ENCODE data around the gene HNRNPAB. TPM values are rescaled to one million over a fixed set of nuclear protein-coding genes. Genes with fewer than 3 reads are reported as not detected.

Gene HNRNPAB
- total and polyA plus RNA-seq, 4 donors = 33.7 to 66.3 (median 50.4) TPM

GRCh38 chr5:178192787-178193186, 11.5 kb upstream of the HNRNPAB start:
- no peak for TF ChIP-seq NR2F2 (IDR thresholded peaks at IDR 0.05)
- TF ChIP-seq, protein P1, sequence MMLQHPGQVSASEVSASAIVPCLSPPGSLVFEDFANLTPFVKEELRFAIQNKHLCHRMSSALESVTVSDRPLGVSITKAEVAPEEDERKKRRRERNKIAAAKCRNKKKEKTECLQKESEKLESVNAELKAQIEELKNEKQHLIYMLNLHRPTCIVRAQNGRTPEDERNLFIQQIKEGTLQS (IDR thresholded peaks at IDR 0.05) = no peak
- no peak for TF ChIP-seq MAX (IDR thresholded peaks at IDR 0.05)
- no peak for TF ChIP-seq TAF1 (conservative IDR thresholded peaks at IDR 0.05)
- TF ChIP-seq RAD21 (IDR thresholded peaks at IDR 0.05) = no peak
- TF ChIP-seq JUND (IDR thresholded peaks at IDR 0.05) = no peak
- TF ChIP-seq FOXA2 (IDR thresholded peaks at IDR 0.05) = no peak
- TF ChIP-seq, protein P2, sequence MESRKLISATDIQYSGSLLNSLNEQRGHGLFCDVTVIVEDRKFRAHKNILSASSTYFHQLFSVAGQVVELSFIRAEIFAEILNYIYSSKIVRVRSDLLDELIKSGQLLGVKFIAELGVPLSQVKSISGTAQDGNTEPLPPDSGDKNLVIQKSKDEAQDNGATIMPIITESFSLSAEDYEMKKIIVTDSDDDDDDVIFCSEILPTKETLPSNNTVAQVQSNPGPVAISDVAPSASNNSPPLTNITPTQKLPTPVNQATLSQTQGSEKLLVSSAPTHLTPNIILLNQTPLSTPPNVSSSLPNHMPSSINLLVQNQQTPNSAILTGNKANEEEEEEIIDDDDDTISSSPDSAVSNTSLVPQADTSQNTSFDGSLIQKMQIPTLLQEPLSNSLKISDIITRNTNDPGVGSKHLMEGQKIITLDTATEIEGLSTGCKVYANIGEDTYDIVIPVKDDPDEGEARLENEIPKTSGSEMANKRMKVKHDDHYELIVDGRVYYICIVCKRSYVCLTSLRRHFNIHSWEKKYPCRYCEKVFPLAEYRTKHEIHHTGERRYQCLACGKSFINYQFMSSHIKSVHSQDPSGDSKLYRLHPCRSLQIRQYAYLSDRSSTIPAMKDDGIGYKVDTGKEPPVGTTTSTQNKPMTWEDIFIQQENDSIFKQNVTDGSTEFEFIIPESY (IDR thresholded peaks at IDR 0.05) = no peak
- no peak for TF ChIP-seq FOXA1 (IDR thresholded peaks at IDR 0.05)
- TF ChIP-seq GABPA (IDR thresholded peaks at IDR 0.05 in 1 of 2, conservative IDR thresholded peaks at IDR 0.05 in 1 of 2) = no peak
- TF ChIP-seq EGR1 (IDR thresholded peaks at IDR 0.05; ENCODE audit: low read depth in 2 of 2) = no peak
- Histone ChIP-seq H3K4me1 (ENCODE audit: control insufficient read depth in 4 of 4, insufficient read depth in 4 of 4, low read length in 3 of 4) (peaks cover 4 to 17% (median 6%) of the 10 kb centered on the region in 4 donors), H3K27ac (ENCODE audit: low read depth in 1 of 2, low read length in 2 of 2) (no peak overlapping the region), H3K27me3 (ENCODE audit: control insufficient read depth in 4 of 4, insufficient read depth in 4 of 4, low read length in 3 of 4) (no peaks in the 10 kb centered on the region), H3K4me3 (ENCODE audit: low read depth in 1 of 3, low read length in 3 of 3) (no peak overlapping the region), H3K36me3 (ENCODE audit: control insufficient read depth in 4 of 4, insufficient read depth in 3 of 4, low read depth in 1 of 4, low read length in 3 of 4) (no peaks in the 10 kb centered on the region), H3K9ac (ENCODE audit: low read depth in 1 of 2, low read length in 2 of 2) (no peak overlapping the region), H3K9me3 (ENCODE audit: control insufficient read depth in 4 of 4, low read length in 3 of 4) (no peaks in the 10 kb centered on the region)
- 94% methylated on average over 7 of the region's 7 CpGs for WGBS
- no peak for DNase-seq (ENCODE audit: low spot score)

DNA sequence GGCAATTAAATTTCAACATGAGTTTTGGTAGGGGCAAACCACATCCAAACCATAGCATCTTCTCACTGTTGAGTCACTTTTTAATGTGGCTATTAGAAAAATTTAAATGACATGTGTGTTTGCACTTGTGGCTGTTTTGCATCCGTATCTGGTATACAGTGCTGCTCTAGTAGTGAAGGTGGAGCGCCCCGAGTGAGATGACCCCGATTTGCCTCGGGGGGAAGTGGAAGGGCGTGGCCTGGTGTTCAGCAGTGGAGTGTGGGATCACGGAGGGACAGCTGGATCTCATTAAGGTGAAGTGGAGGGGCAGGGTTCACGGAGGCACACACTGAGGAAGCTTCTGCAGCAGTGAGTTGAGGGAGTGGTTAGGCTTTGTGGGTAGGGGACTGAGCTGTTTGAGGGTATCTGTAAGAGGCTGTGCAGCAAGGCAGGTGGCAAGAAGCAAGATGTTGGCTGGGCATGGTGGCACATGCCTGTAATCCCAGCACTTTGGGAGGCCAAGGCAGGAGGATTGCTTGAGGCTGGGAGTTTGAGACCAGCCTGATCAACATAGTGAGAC, 11.0 kb upstream of the HNRNPAB start:
- 80% methylated on average over 8 of the region's 8 CpGs for WGBS

More for the DNA sequence above, 11.0 kb upstream of the HNRNPAB start:
- Histone ChIP-seq H3K36me3 (ENCODE audit: control insufficient read depth in 4 of 4, insufficient read depth in 3 of 4, low read depth in 1 of 4, low read length in 3 of 4) (no peaks in the 10 kb centered on the region), H3K9ac (ENCODE audit: low read depth in 1 of 2, low read length in 2 of 2) (no peak overlapping the region), H3K9me3 (ENCODE audit: control insufficient read depth in 4 of 4, low read length in 3 of 4) (no peaks in the 10 kb centered on the region), H3K4me3 (ENCODE audit: low read depth in 1 of 3, low read length in 3 of 3) (no peak overlapping the region), H3K27me3 (ENCODE audit: control insufficient read depth in 4 of 4, insufficient read depth in 4 of 4, low read length in 3 of 4) (no peaks in the 10 kb centered on the region), H3K27ac (ENCODE audit: low read depth in 1 of 2, low read length in 2 of 2) (no peak overlapping the region), H3K4me1 (ENCODE audit: control insufficient read depth in 4 of 4, insufficient read depth in 4 of 4, low read length in 3 of 4) (peaks cover 4 to 17% (median 6%) of the 10 kb centered on the region in 4 donors)
- no peak for DNase-seq (ENCODE audit: low spot score)
- TF ChIP-seq FOXA2 (IDR thresholded peaks at IDR 0.05) (no peak), MAX (IDR thresholded peaks at IDR 0.05) (no peak), SP1 (IDR thresholded peaks at IDR 0.05) (no peak), HNF4A (conservative IDR thresholded peaks at IDR 0.05) (no peak), GABPA (IDR thresholded peaks at IDR 0.05 in 1 of 2, conservative IDR thresholded peaks at IDR 0.05 in 1 of 2) (no peak), FOXA1 (IDR thresholded peaks at IDR 0.05) (no peak), REST (IDR thresholded peaks at IDR 0.05) (no peak), NR2F2 (IDR thresholded peaks at IDR 0.05) (no peak), HNF4G (IDR thresholded peaks at IDR 0.05) (no peak)
- TF ChIP-seq, protein P3, sequence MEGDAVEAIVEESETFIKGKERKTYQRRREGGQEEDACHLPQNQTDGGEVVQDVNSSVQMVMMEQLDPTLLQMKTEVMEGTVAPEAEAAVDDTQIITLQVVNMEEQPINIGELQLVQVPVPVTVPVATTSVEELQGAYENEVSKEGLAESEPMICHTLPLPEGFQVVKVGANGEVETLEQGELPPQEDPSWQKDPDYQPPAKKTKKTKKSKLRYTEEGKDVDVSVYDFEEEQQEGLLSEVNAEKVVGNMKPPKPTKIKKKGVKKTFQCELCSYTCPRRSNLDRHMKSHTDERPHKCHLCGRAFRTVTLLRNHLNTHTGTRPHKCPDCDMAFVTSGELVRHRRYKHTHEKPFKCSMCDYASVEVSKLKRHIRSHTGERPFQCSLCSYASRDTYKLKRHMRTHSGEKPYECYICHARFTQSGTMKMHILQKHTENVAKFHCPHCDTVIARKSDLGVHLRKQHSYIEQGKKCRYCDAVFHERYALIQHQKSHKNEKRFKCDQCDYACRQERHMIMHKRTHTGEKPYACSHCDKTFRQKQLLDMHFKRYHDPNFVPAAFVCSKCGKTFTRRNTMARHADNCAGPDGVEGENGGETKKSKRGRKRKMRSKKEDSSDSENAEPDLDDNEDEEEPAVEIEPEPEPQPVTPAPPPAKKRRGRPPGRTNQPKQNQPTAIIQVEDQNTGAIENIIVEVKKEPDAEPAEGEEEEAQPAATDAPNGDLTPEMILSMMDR (IDR thresholded peaks at IDR 0.05; ENCODE audit: low read depth, low read length, missing input control) = no peak
